Aorta (tissue), 5 donors: ENCODE results near the gene LST1. TPM values are rescaled to one million over a fixed set of nuclear protein-coding genes. Genes with fewer than 3 reads are reported as not detected.

ENCODE experiments used
- ATAC-seq: fragments of 200-7000 bp; cut with Tn5 transposase; one replicate; pipeline ENCODE4 v1.9.1; 2022; ENCODE audit warnings: moderate library complexity; ENCODE audit not compliant: low FRiP score
- DNase-seq, 2 donors: peaks; one replicate each; pipeline ENCODE4 v3.0.0-alpha.2; 2020
- H3K27ac ChIP-seq, 2 donors: one replicate each; pipeline ENCODE4 v1.5.1; 2013; ENCODE audit warnings: low read length in 2 of 2, mild to moderate bottlenecking in 2 of 2, moderate library complexity in 2 of 2, control low read depth in 1 of 2, inconsistent platforms in 1 of 2, low read depth in 1 of 2
- H3K27me3 ChIP-seq, 2 donors: one replicate each; pipeline ENCODE4 v1.6.1; 2013; ENCODE audit warnings: control low read depth in 1 of 2, low read length in 1 of 2, mild to moderate bottlenecking in 1 of 2, moderate library complexity in 1 of 2; ENCODE audit not compliant: insufficient read depth in 2 of 2, control insufficient read depth in 1 of 2
- H3K36me3 ChIP-seq, 2 donors: one replicate each; pipeline ENCODE4 v1.6.1; 2013; ENCODE audit warnings: control low read depth in 1 of 2, low read length in 1 of 2, mild to moderate bottlenecking in 1 of 2; ENCODE audit not compliant: insufficient read depth in 2 of 2, control insufficient read depth in 1 of 2
- H3K4me1 ChIP-seq, 2 donors: one replicate each; pipeline ENCODE4 v1.6.1; 2013; ENCODE audit warnings: low read length in 2 of 2, control low read depth in 1 of 2, mild to moderate bottlenecking in 1 of 2, moderate library complexity in 1 of 2; ENCODE audit not compliant: insufficient read depth in 2 of 2, control insufficient read depth in 1 of 2
- H3K4me3 ChIP-seq, 2 donors: one replicate each; pipeline ENCODE4 v1.5.1; 2013; ENCODE audit warnings: low read length in 2 of 2, control low read depth in 1 of 2, mild to moderate bottlenecking in 1 of 2
- H3K9me3 ChIP-seq: one replicate; pipeline ENCODE4 v1.6.1; 2013; ENCODE audit warnings: mild to moderate bottlenecking, low read length; ENCODE audit not compliant: control insufficient read depth
- WGBS, 2 donors: extraction: QIAGEN DNeasy Blood & Tissue Kit; methylation state at CpG; one replicate each; pipeline ENCODE4 v1.1.7; 2013; 5-methylcytosine and 5-hydroxymethylcytosine counted together
- intact Hi-C, 2 donors: fragments of 100-400 bp; cut with DNase I; formaldehyde crosslinking; loops; one replicate each; pipeline versions ENCODE4 v1.14.2 to v1.15.0; 2022
- polyA plus RNA-seq, 2 donors: library from polyadenylated mRNA; stranded (reverse); fragments of 200-250 nt; gene quantifications; one replicate each; pipeline ENCODE4 v1.2.3, GENCODE V29; 2013
- total RNA-seq, 2 donors: library from RNA; stranded (reverse); fragmentation: NEBNext Ultra II Directional; extraction: Animal tissue kit (Norgen Biotek cat#: 25700); gene quantifications; one replicate each; pipeline ENCODE4 v1.2.1, GENCODE V29; 2021
- donor health status: healthy with polysubstance abuse.
- donor health status: Bipolar disorder and iron deficiency.
- donor health status: DM: no; HTN: no; CAD: no.
- donor health status: DM: no; HTN: no; CAD: no.
- donor health status: DM: yes; HTN: yes; CAD: no.

The LST1 gene
- total and polyA plus RNA-seq, 4 donors, result 7.9 to 24.6 (median 22.2) TPM

DNA sequence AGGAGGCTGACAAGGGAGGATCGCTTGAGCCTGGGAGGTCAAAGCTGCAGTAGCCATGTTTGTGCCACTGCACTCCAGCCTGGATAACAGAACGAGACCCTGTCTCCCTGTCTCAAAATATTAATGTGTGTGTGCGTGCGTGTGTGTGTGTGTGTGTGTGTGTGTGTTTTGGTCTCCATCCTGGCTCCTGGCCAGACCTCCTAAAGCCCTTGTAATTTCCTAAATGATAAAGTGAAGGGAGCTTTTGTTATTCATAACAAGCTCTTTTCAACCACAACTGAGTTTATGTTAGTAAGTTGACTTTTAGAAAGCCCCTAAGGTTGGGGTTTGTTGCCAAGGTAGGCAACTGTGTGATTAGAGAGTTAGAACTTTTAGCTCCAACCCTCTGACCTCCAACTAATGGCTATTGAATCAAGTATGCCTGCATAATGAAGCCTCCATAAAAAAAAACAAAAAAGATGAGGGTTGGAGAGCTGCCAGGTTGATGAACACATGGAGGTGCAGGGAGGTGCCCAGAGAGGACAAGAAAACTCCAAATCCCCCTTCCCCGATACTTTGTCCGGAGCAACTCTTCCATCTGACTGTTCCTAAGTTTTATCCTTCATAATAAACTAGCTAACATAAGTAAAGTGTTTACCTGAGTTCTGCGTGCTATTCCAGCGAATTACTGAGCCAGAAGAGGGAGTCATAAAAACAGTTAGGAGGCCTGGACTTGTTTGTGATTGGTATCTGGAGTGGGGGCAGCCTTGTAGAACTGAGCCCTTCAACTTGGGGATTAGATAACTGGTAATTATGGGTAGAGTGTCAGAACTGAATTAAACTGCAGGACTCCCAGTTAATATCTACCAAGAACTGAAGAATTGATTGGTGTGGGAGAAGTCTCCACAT, 23.7 kb downstream of the LST1 start:
- Histone ChIP-seq H3K36me3 (no peaks in the 10 kb centered on the region), H3K27me3 (no peaks in the 10 kb centered on the region), H3K4me1 (no peaks in the 10 kb centered on the region), H3K4me3 (no peak overlapping the region), H3K9me3 (no peaks in the 10 kb centered on the region), H3K27ac (no peak overlapping the region)
- DNase-seq, result no peak
- 68 to 74% methylated on average over 8 of the region's 8 CpGs for WGBS, 2 donors
- ATAC-seq, result no peak
- intact Hi-C loops, result no loop called here

DNA sequence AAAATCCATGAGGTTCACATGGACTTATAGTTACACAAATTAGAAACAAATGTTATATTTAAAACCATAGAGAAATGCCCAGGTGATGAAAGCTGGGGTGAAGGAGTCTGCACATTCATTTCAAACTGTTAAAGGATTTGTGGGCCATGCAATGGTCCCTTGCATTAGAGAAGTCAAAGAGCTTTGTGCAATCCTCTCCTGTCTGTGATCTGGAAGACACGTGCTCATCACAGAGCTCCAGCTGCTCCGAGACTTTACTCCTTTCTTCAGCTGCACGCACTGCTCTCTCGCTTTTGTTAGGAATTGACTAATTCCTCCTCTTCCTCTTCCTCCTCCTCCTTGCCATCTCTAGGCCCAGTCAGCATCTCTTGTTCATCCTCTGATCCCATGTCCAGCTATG, 24.9 kb downstream of the LST1 start:
- DNase-seq (no peak), ATAC-seq (no peak)
- H3K27ac ChIP-seq, result no peak overlapping the region
- intact Hi-C loops, result no loop called here
- H3K36me3 ChIP-seq, result no peaks in the 10 kb centered on the region
- 69 to 79% methylated on average over 4 of the region's 4 CpGs for WGBS, 2 donors
- no peaks in the 10 kb centered on the region for H3K27me3 ChIP-seq
- no peaks in the 10 kb centered on the region for H3K9me3 ChIP-seq
- H3K4me3 ChIP-seq, result no peak overlapping the region
- no peaks in the 10 kb centered on the region for H3K4me1 ChIP-seq

DNA sequence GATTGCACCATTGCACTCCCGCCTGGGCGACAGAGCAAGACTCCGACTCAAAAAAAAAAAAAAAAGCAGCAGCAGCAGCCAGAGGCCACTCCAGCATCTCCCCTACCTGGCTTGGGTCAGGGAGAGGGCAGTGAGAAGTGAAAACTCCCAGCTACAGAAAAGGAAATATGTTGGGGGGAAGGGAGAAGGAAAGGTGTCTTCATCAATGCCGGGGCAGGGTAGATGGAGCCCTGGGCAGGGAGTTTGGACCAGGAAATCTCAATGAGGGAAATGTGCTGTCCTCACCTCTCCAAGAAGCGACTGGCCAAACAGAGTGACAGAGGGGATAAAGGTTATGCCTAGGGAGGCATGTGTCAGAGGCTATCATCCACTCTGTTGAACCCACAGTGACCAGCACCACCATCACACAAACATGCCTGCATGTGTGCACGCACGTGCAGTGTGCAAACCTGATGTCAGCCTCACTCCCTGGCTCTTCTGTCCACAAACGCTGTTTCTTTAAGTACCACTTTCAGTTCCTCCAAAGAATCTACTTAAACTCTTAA, 28.1 kb downstream of the LST1 start:
- no peaks in the 10 kb centered on the region for H3K4me1 ChIP-seq
- H3K9me3 ChIP-seq, result no peaks in the 10 kb centered on the region
- no peaks in the 10 kb centered on the region for H3K36me3 ChIP-seq
- H3K27me3 ChIP-seq, result no peaks in the 10 kb centered on the region
- no peak overlapping the region for H3K4me3 ChIP-seq
- intact Hi-C loops, result no loop called here
- DNase-seq (no peak), ATAC-seq (no peak)
- 72 to 74% methylated on average over 8 of the region's 8 CpGs for WGBS, 2 donors
- H3K27ac ChIP-seq, result no peak overlapping the region

- H3K4me3 ChIP-seq, result no peak within 1 kb of the TSS
- intact Hi-C loops, result loop anchor here in 1 of 2 donors (5.0 kb wide), 1 partner anchor 328 kb away; no protein-coding TSS in a partner anchor
- H3K9me3 ChIP-seq, result no peaks in the 10 kb centered on the region
- no peaks in the 10 kb centered on the region for H3K27me3 ChIP-seq
- H3K36me3 ChIP-seq, result no peaks in the 10 kb centered on the region
- ATAC-seq (no peak), DNase-seq (no peak)
- no peak within 1 kb of the TSS for H3K27ac ChIP-seq
- WGBS, 2 donors, result 48 to 60% methylated on average over 6 of the region's 6 CpGs
- H3K4me1 ChIP-seq, result no peaks in the 10 kb centered on the region
Observed at GRCh38 chr6:31614684-31615578, 28.9 kb downstream of the LST1 start, which contains the start of gene AIF1. Gene AIF1, plus strand, starts transcription at chr6:31615234. Its CDS starts 96 bp downstream, at chr6:31615330.

DNA sequence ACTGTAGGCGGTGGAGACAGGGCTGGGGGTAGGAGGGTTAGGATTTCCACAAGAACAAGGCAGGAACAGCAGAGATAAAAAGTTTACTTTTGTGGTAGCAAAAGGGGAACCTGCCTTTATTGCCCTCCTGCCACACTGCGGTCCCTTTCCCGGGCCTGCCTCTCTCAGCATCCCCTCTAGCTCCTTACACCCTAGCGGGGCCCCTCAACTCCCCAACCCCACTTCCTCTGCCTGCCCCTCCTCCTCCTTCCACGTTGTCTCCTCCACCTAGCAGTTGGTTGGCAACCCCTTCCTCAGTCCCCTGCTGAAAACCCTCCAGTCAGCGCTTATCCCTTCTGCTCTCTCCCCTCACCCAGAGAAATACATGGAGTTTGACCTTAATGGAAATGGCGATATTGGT, 29.7 kb downstream of the LST1 start:
- Histone ChIP-seq H3K4me3 (no peak overlapping the region), H3K36me3 (no peaks in the 10 kb centered on the region), H3K4me1 (no peaks in the 10 kb centered on the region), H3K9me3 (no peaks in the 10 kb centered on the region), H3K27me3 (no peaks in the 10 kb centered on the region), H3K27ac (no peak overlapping the region)
- no peak for DNase-seq
- intact Hi-C loops, result loop anchor here in 1 of 2 donors (5.0 kb wide), 1 partner anchor 328 kb away; no protein-coding TSS in a partner anchor
- no peak for ATAC-seq
- WGBS, 2 donors, result 57 to 60% methylated on average over 5 to 7 of the region's 7 CpGs

GRCh38 chr6:31617010-31617409, 30.9 kb downstream of the LST1 start:
- Histone ChIP-seq H3K27me3 (no peaks in the 10 kb centered on the region), H3K9me3 (no peaks in the 10 kb centered on the region), H3K4me1 (no peaks in the 10 kb centered on the region), H3K4me3 (no peak overlapping the region), H3K27ac (no peak overlapping the region), H3K36me3 (no peaks in the 10 kb centered on the region)
- ATAC-seq (no peak), DNase-seq (no peak)
- WGBS, 2 donors, result 59 to 82% methylated on average over 2 of the region's 2 CpGs
- intact Hi-C loops, result loop anchor here in 1 of 2 donors (5.0 kb wide), 1 partner anchor 330 kb away; no protein-coding TSS in a partner anchor

GRCh38 chr6:31619805-31620585, 33.9 kb downstream of the LST1 start:
- peaks cover 3 to 5% of the 10 kb centered on the region in 2 donors for H3K36me3 ChIP-seq
- ATAC-seq, result peak; percentile 97
- no peaks in the 10 kb centered on the region for H3K9me3 ChIP-seq
- H3K4me1 ChIP-seq, result no peaks in the 10 kb centered on the region
- H3K4me3 ChIP-seq, result peak overlapping the region; percentile 11 to 22
- H3K27ac ChIP-seq, result peak overlapping the region; percentile 59 to 89
- WGBS, 2 donors, result 0 to 1% methylated on average over 50 of the region's 50 CpGs
- intact Hi-C loops, result loop anchor here (5.0 kb wide), 3 partner anchors 42 to 1958 kb away; partner anchors contain the start of genes C6orf47 (in 1 of the 2) and GPANK1 (in 1 of the 2)
- peak; percentile 98 to 99 for DNase-seq
- H3K27me3 ChIP-seq, result no peaks in the 10 kb centered on the region
